HepG2 (cell line): ENCODE measurements around the gene SMIM41. TPM values are rescaled to one million over a fixed set of nuclear protein-coding genes. Genes with fewer than 3 reads are reported as not detected.

Experiments used
- ATAC-seq: fragments of 200-7000 bp; cut with Tn5 transposase; 3 replicates; pipeline ENCODE4 v1.9.1; 2020; ENCODE audit warnings: mild to moderate bottlenecking, moderate library complexity
- BruUV-seq: library from RNA; stranded (reverse); fragments of 400-500 nt; replicated peaks from 2 replicates; lab custom pipeline; 2021; lab: Mats Ljungman, UMichigan
- CTCF ChIA-PET: fragments of 300-600 bp; formaldehyde crosslinking; extraction: SDS; loops from one replicate; lab custom pipeline; 2021; ENCODE audit warnings: low total read pairs, inconsistent platforms, low intra/inter-chr PET ratio; lab: Yijun Ruan, JAX
- POLR2A ChIA-PET: fragments of 350-600 bp; sonication (Branson Sonifier 250); formaldehyde crosslinking; loops from one replicate; lab custom pipeline; 2020; ENCODE audit warnings: antibody characterized with exemption, inconsistent platforms; lab: Yijun Ruan, JAX
- DNase-seq: peaks from one replicate; pipeline ENCODE4 v3.0.0-alpha.2; 2015; ENCODE audit warnings: low spot score
- FAIRE-seq: peaks from 3 replicates; lab custom pipeline; 2011; peaks lifted over from hg19 to GRCh38; lab: Jason Lieb, UNC
- H2AFZ ChIP-seq: one replicate; pipeline ENCODE4 v1.6.1; 2011; ENCODE audit warnings: low read length, inconsistent platforms
- H3K27ac ChIP-seq: fragments of 300-600 bp; 3 replicates; pipeline ENCODE4 v1.8.0; 2011; ENCODE audit warnings: mixed run types, mild to moderate bottlenecking, mixed read lengths, low read length, inconsistent platforms; ENCODE audit not compliant: insufficient read depth; ENCODE audit errors: extremely low read length
- H3K27me3 ChIP-seq, 2 experiments: fragments of 200-600 bp in 1 of 2; 2 replicates in 1 of 2; 3 replicates in 1 of 2; pipeline versions ENCODE4 v1.6.0 to v1.8.0; 2011; ENCODE audit warnings: low read length in 2 of 2, mild to moderate bottlenecking in 2 of 2, moderate library complexity in 2 of 2, inconsistent platforms in 1 of 2; ENCODE audit not compliant: insufficient read depth in 2 of 2, control insufficient read depth in 1 of 2
- H3K36me3 ChIP-seq, 2 experiments: fragments of 200-600 bp in 1 of 2; replicated peaks in 1 of 2; 2 replicates in 1 of 2; 3 replicates in 1 of 2; pipeline versions ENCODE4 v1.5.1 to v1.8.0; 2011; ENCODE audit warnings: low read length in 2 of 2, inconsistent platforms in 1 of 2; ENCODE audit not compliant: insufficient read depth in 2 of 2, control insufficient read depth in 1 of 2
- H3K4me1 ChIP-seq: 2 replicates; pipeline ENCODE4 v1.5.1; 2012; ENCODE audit warnings: low read length, inconsistent platforms; ENCODE audit not compliant: insufficient read depth
- H3K4me2 ChIP-seq: 2 replicates; pipeline ENCODE4 v1.6.0; 2011; ENCODE audit warnings: low read depth, low read length, inconsistent platforms
- H3K4me3 ChIP-seq, 3 experiments: fragments of 200-600 bp in 1 of 3; sonication (generic), shearing (Covaris generic) in 1 of 3; replicated peaks in 1 of 3; 2 replicates each; pipeline ENCODE4 v1.5.1; 2011 to 2016; ENCODE audit warnings: low read length in 3 of 3, inconsistent platforms in 2 of 3, low read depth in 2 of 3, mild to moderate bottlenecking in 2 of 3, control low read depth in 1 of 3, mixed read lengths in 1 of 3; ENCODE audit not compliant: insufficient read depth in 1 of 3
- H3K79me2 ChIP-seq: one replicate; pipeline ENCODE4 v1.6.1; 2011; ENCODE audit warnings: low read length, inconsistent platforms; ENCODE audit not compliant: insufficient read depth
- H3K9ac ChIP-seq: 2 replicates; pipeline ENCODE4 v1.6.0; 2011; ENCODE audit warnings: mild to moderate bottlenecking, low read depth, low read length, inconsistent platforms; ENCODE audit not compliant: insufficient read depth
- H3K9me3 ChIP-seq: 2 replicates; pipeline ENCODE4 v1.5.1; 2012; ENCODE audit warnings: mild to moderate bottlenecking, low read length
- H4K20me1 ChIP-seq: 2 replicates; pipeline ENCODE4 v1.6.0; 2011; ENCODE audit warnings: inconsistent platforms, mild to moderate bottlenecking, low read length, moderate library complexity; ENCODE audit not compliant: insufficient read depth
- ZIK1 ChIP-seq: sonication (generic); formaldehyde crosslinking; IDR thresholded peaks from 2 replicates; pipeline ENCODE4 v1.5.0; 2020; ENCODE audit warnings: mild to moderate bottlenecking, low read depth, missing genetic modification reagents, borderline replicate concordance
- ZNF503 ChIP-seq: sonication (generic); formaldehyde crosslinking; IDR thresholded peaks from 2 replicates; pipeline ENCODE4 v1.4.0; 2020; ENCODE audit warnings: missing genetic modification reagents
- ZNF546 ChIP-seq: sonication (generic); formaldehyde crosslinking; conservative IDR thresholded peaks from 2 replicates; pipeline ENCODE4 v1.8.1; 2023; ENCODE audit warnings: mild to moderate bottlenecking, missing genetic modification reagents
- ZNF576 ChIP-seq: sonication (generic); formaldehyde crosslinking; IDR thresholded peaks from 2 replicates; pipeline ENCODE4 v1.4.0; 2020; ENCODE audit warnings: mild to moderate bottlenecking, missing genetic modification reagents
- ZNF674 ChIP-seq: sonication (generic); formaldehyde crosslinking; IDR thresholded peaks from 2 replicates; pipeline ENCODE4 v1.5.0; 2020; ENCODE audit warnings: low read depth, mild to moderate bottlenecking, missing genetic modification reagents
- ZNF713 ChIP-seq: sonication (generic); formaldehyde crosslinking; IDR thresholded peaks from 2 replicates; pipeline ENCODE4 v1.4.0; 2020; ENCODE audit warnings: mild to moderate bottlenecking, missing genetic modification reagents
- WGBS: methylation state at CpG from one replicate; pipeline ENCODE4 v1.1.6; 2017; ENCODE audit warnings: low lambda C conversion rate; 5-methylcytosine and 5-hydroxymethylcytosine counted together
- in situ Hi-C: cut with HindIII; loops from 2 replicates; pipeline ENCODE4 v1.10.0; 2017; ENCODE audit warnings: low pct_unique_long_range_greater_than_20kb; ENCODE audit not compliant: extremely low pct_ligation_motif_present
- intact Hi-C: fragments of 100-400 bp; cut with micrococcal nuclease; formaldehyde crosslinking; loops from one replicate; pipeline ENCODE4 v1.10.0; 2022; ENCODE audit not compliant: unreplicated experiment
- polyA plus RNA-seq, 8 experiments: library from polyadenylated mRNA; depleted of rRNA in 3 of 8; stranded (reverse) in 7 of 8; unstranded in 1 of 8; fragments of >200 nt; fragmentation: Illumina TruSeq in 4 of 8; extraction: Trizol in 4 of 8; gene quantifications; 2 replicates each; pipeline versions ENCODE4 v1.2.1 to v1.2.3, GENCODE V29; 2011 to 2016; ENCODE audit warnings: low read depth in 4 of 8, missing spikeins in 1 of 8, mixed read lengths in 1 of 8; ENCODE audit not compliant: insufficient read depth in 1 of 8
- total RNA-seq, 5 experiments: library from RNA; depleted of rRNA; stranded (reverse); fragments of >200 nt; fragmentation: Illumina TruSeq; extraction: Trizol; gene quantifications; 2 replicates each; pipeline ENCODE4 v1.2.3, GENCODE V29; 2016; ENCODE audit warnings: low read depth in 1 of 5

SMIM41 gene
- total and polyA plus RNA-seq, 2 of the 13 experiments (the other 11 are each of a cell fraction or from before 2014, with no cell fraction given): not detected

GRCh38 chr12:52127683-52128450, 48.4 kb downstream of the SMIM41 start (continued):
- TF ChIP-seq ZNF546 (CRISPR knock-in tag) (no peak), ZNF576 (CRISPR knock-in tag) (no peak), ZIK1 (CRISPR knock-in tag) (no peak), ZNF674 (CRISPR knock-in tag) (no peak)

GRCh38 chr12:52130711-52131110, 51.2 kb downstream of the SMIM41 start:
- H3K27me3 ChIP-seq: peaks cover 4 to 19% of the 10 kb centered on the region in 2 experiments; a peak in 2 of 5 replicates
- TF ChIP-seq ZNF503 (CRISPR knock-in tag) (no peak), ZNF713 (CRISPR knock-in tag) (no peak)
- no peaks in the 10 kb centered on the region for H3K4me1 ChIP-seq
- ATAC-seq (no peak), FAIRE-seq (no peak), DNase-seq (no peak)
- H3K9me3 ChIP-seq: no peaks in the 10 kb centered on the region
- CTCF ChIA-PET: no interaction called here
- BruUV-seq: no TSS peak
- no peak overlapping the region for H3K9ac ChIP-seq
- 45% methylated on average over 5 of the region's 5 CpGs for WGBS
- intact Hi-C loops (no loop called here), in situ Hi-C loops (loop anchor here (25.0 kb wide), 2 partner anchors 407 to 857 kb away; no protein-coding TSS in a partner anchor)
- H2AFZ ChIP-seq: no peak overlapping the region
- no peak overlapping the region for H3K27ac ChIP-seq
- no peaks in the 10 kb centered on the region for H3K79me2 ChIP-seq
- no peaks in the 10 kb centered on the region for H3K36me3 ChIP-seq
- no peaks in the 10 kb centered on the region for H4K20me1 ChIP-seq
- POLR2A ChIA-PET: no interaction called here
- H3K4me2 ChIP-seq: no peak overlapping the region
- no peak overlapping the region for H3K4me3 ChIP-seq
